Fibroblast of mammary gland (primary cell): Measurements from ENCODE around the gene QKI.

Experiments
- DNase-seq: peaks from one replicate; pipeline ENCODE4 v3.0.0-alpha.2; 2010; ENCODE audit warnings: low read depth
- H3K4me3 ChIP-seq: 2 replicates; pipeline ENCODE4 v1.5.1; 2011; ENCODE audit warnings: low read depth, mild to moderate bottlenecking, low read length, moderate library complexity; ENCODE audit not compliant: control insufficient read depth
- CTCF ChIP-seq: conservative IDR thresholded peaks from 2 replicates; pipeline ENCODE4 v1.5.1; 2011; ENCODE audit warnings: low read depth, low read length, inconsistent platforms; ENCODE audit not compliant: control insufficient read depth, insufficient read depth

The QKI gene

GRCh38 chr6:163531122-163531521, 116.6 kb downstream of the QKI start:
- no peak for DNase-seq
- no peak for TF ChIP-seq CTCF
- H3K4me3 ChIP-seq, result no peak overlapping the region

DNA sequence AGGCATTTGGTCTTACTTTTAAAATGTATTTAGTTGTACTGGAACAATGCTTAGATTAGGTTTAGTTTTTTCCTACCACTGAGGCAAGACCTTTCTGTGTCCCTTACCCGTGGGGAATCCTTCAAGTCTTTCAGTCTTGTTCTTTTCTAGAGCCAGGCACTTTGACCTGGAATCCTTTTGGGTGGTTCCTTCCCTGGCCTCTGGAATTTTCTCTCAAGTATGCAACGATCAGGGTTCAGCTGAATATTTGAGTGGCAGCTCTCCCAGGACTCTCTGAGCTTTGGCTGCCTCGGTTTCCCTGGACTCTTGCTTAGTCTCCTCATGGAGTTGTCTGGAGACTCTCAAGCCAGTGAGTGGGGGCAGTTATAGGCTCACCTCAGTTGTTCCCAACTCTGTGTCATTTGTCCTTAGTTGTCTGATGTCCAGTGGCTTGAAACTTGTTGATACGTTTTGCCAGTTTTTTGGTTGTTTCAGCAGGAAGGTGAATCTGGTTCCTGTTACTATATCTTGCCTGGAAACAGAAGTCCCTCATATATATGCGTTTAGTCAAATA, 118.1 kb downstream of the QKI start:
- DNase-seq, result no peak
- no peak for TF ChIP-seq CTCF
- H3K4me3 ChIP-seq, result no peak overlapping the region

DNA sequence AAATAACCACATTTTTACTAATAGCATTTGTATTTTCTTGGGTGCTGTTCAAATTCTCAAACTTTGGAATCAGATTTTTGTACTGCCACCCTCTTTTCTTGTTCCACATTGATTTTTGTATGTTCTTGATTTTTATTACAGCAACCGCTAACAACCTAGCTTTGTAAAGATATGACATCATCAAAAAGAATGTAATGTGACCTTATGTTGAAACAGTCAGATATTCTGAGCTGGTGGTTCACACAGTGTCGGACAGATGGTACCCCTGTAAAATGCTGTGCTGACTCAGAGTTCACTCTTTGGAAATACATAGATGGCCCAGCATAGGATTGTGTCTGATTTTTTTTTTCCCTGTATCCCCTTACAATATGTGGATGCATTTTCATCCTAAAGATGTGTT, 118.9 kb downstream of the QKI start:
- no peak for TF ChIP-seq CTCF
- H3K4me3 ChIP-seq, result no peak overlapping the region
- DNase-seq, result peak; percentile 96

GRCh38 chr6:163536770-163537169, 122.3 kb downstream of the QKI start:
- peak; percentile 68 for DNase-seq
- no peak overlapping the region for H3K4me3 ChIP-seq
- no peak for TF ChIP-seq CTCF

DNA sequence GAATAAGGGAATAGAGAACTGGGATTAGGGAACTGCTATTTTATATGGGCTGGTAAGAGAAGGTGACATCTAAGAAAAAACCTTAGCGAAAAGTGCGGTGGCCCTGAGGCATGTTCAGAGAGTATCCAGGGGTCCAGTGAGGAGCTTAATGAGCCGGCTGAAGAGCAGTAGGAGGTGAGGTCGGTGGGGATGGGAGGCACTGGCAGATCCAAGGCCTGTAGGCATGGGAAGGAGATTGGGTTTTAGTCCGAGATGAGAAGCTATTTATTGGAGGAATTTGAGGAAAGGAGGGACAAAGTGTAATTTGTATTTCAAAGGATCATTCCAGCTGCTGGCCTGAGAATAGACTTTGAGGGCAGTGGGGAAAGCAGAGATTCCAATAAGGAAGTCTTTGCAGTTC, 123.8 kb downstream of the QKI start:
- no peak overlapping the region for H3K4me3 ChIP-seq
- no peak for TF ChIP-seq CTCF
- no peak for DNase-seq

DNA sequence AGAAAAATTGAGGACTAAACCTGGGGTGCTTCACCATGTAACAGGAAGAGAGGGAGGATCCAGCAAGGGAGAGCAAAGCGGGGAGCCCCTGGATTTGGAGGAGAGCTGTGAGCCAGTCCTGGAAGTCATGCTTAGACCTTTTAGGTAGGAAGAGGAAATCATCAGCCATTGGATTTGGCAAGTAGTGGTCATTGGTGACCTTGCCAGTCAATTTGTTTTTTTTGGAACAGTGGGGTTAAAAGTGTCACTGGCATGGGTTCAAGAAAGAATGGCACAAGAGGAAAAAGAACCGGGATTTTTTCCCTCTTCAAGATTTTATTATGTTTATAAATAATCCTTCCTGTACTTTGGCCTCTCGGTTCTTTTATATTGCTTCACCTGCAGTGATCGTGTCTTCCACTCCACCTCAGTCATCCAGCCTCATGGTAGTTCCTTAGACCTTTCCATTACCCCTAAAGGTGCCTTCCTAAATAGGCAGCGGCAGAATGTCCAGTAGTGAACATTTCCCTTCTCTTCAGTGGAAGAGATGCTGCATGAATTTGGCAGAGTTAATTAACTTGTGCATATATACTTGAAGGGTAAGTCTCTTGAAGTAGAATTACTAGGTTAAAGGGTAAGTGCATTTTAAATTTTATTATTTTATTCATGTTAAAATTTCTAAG, 124.7 kb downstream of the QKI start:
- no peak for DNase-seq
- H3K4me3 ChIP-seq, result no peak overlapping the region
- no peak for TF ChIP-seq CTCF
